Measurements from ENCODE around the gene BCLAF1. TPM values are rescaled to one million over a fixed set of nuclear protein-coding genes. Genes with fewer than 3 reads are reported as not detected.

Gene BCLAF1
- polyA plus RNA-seq, 3 donors: 32.5 to 75.8 (median 47.0) TPM

GRCh38 chr6:136304410-136304809 is 14.8 kb upstream of the BCLAF1 start:
- H3K4me2 ChIP-seq (replicated peaks; ENCODE audit: extremely low read depth, low read length, poor library complexity, severe bottlenecking): no peak overlapping the region
- H3K27ac ChIP-seq (ENCODE audit: low read depth in 1 of 2, low read length in 2 of 2): no peak overlapping the region
- no peaks in the 10 kb centered on the region for H3K27me3 ChIP-seq (ENCODE audit: control insufficient read depth in 2 of 2, insufficient read depth in 2 of 2, low read length in 2 of 2)
- no peaks in the 10 kb centered on the region for H3K9me3 ChIP-seq (replicated peaks in 1 of 2; ENCODE audit: control insufficient read depth in 1 of 2, insufficient read depth in 1 of 2, low read length in 2 of 2)
- WGBS (ENCODE audit: insufficient coverage): 97% methylated on average over 4 of the region's 4 CpGs
- Mint-ChIP-seq H3K4me1 (peaks cover 4% of the 10 kb centered on the region), H3K36me3 (no peaks in the 10 kb centered on the region), H3K27ac (no peak overlapping the region), H3K4me3 (no peak overlapping the region), H3K27me3 (ENCODE audit: low read depth in 3 of 3) (no peaks in the 10 kb centered on the region), H3K9me3 (peaks cover 0 to 5% (median 0%) of the 10 kb centered on the region in 7 donors)
- H3K36me3 ChIP-seq (replicated peaks in 1 of 2; ENCODE audit: control insufficient read depth in 1 of 2, insufficient read depth in 2 of 2, low read length in 2 of 2): no peaks in the 10 kb centered on the region
- no peak overlapping the region for H3K4me3 ChIP-seq (replicated peaks in 1 of 3; ENCODE audit: low read depth in 2 of 3, low read length in 3 of 3)
- H2AFZ ChIP-seq (ENCODE audit: insufficient read depth, low read depth, low read length, poor library complexity, severe bottlenecking): no peak overlapping the region
- no peaks in the 10 kb centered on the region for H4K20me1 ChIP-seq (ENCODE audit: insufficient read depth, low read length)
- no peak overlapping the region for H3K9ac ChIP-seq (ENCODE audit: insufficient read depth, low read length, poor library complexity, severe bottlenecking)
- no peaks in the 10 kb centered on the region for H3K79me2 ChIP-seq (ENCODE audit: insufficient read depth, low read length)
- TF ChIP-seq CTCF (IDR thresholded peaks at IDR 0.05): no peak
- intact Hi-C loops (cut with micrococcal nuclease): no loop called here
- no peaks in the 10 kb centered on the region for H3K4me1 ChIP-seq (ENCODE audit: control insufficient read depth in 1 of 2, insufficient read depth in 2 of 2, low read length in 2 of 2)
- no peak for DNase-seq

GRCh38 chr6:136303516-136303915 is 13.9 kb upstream of the BCLAF1 start:
- no peak overlapping the region for H3K9ac ChIP-seq (ENCODE audit: insufficient read depth, low read length, poor library complexity, severe bottlenecking)
- H2AFZ ChIP-seq (ENCODE audit: insufficient read depth, low read depth, low read length, poor library complexity, severe bottlenecking): no peak overlapping the region
- H3K9me3 ChIP-seq (replicated peaks in 1 of 2; ENCODE audit: control insufficient read depth in 1 of 2, insufficient read depth in 1 of 2, low read length in 2 of 2): no peaks in the 10 kb centered on the region
- WGBS (ENCODE audit: insufficient coverage): 100% methylated on average over 1 of the region's 3 CpGs
- peak in 2 of 3 donors; percentile 20 to 48 for DNase-seq
- no peaks in the 10 kb centered on the region for H3K27me3 Mint-ChIP-seq (ENCODE audit: low read depth in 3 of 3)
- H3K9me3 Mint-ChIP-seq: peaks cover 0 to 5% (median 0%) of the 10 kb centered on the region in 7 donors
- no peak overlapping the region for H3K4me3 ChIP-seq (replicated peaks in 1 of 3; ENCODE audit: low read depth in 2 of 3, low read length in 3 of 3)
- no peak overlapping the region for H3K27ac ChIP-seq (ENCODE audit: low read depth in 1 of 2, low read length in 2 of 2)
- H3K27me3 ChIP-seq (ENCODE audit: control insufficient read depth in 2 of 2, insufficient read depth in 2 of 2, low read length in 2 of 2): no peaks in the 10 kb centered on the region
- no peak overlapping the region for H3K4me3 Mint-ChIP-seq
- no peak overlapping the region for H3K4me2 ChIP-seq (replicated peaks; ENCODE audit: extremely low read depth, low read length, poor library complexity, severe bottlenecking)
- H3K36me3 ChIP-seq (replicated peaks in 1 of 2; ENCODE audit: control insufficient read depth in 1 of 2, insufficient read depth in 2 of 2, low read length in 2 of 2): no peaks in the 10 kb centered on the region
- no peaks in the 10 kb centered on the region for H3K79me2 ChIP-seq (ENCODE audit: insufficient read depth, low read length)
- no peaks in the 10 kb centered on the region for H3K36me3 Mint-ChIP-seq
- peaks cover 4% of the 10 kb centered on the region for H3K4me1 Mint-ChIP-seq
- H3K27ac Mint-ChIP-seq: no peak overlapping the region
- no peaks in the 10 kb centered on the region for H3K4me1 ChIP-seq (ENCODE audit: control insufficient read depth in 1 of 2, insufficient read depth in 2 of 2, low read length in 2 of 2)
- intact Hi-C loops (cut with micrococcal nuclease): no loop called here
- no peaks in the 10 kb centered on the region for H4K20me1 ChIP-seq (ENCODE audit: insufficient read depth, low read length)
- no peak for TF ChIP-seq CTCF (IDR thresholded peaks at IDR 0.05)
